ENCODE results near the gene MDC1. TPM values are rescaled to one million over a fixed set of nuclear protein-coding genes. Genes with fewer than 3 reads are reported as not detected.

Gene MDC1
- total RNA-seq, 1 experiment from 2014 or later: 77.6 TPM

GRCh38 chr6:30656513-30656912, 60.6 kb downstream of the MDC1 start:
- H2BK20ac ChIP-seq (ENCODE audit: low read depth, low read length, poor library complexity, severe bottlenecking): no peak overlapping the region
- no peaks in the 10 kb centered on the region for H3K79me1 ChIP-seq (ENCODE audit: insufficient read depth, low read depth, low read length, poor library complexity, severe bottlenecking)
- H3K4ac ChIP-seq (ENCODE audit: low read depth, low read length): no peak overlapping the region
- H2AK5ac ChIP-seq (ENCODE audit: insufficient read length, low read length): no peak overlapping the region
- no peaks in the 10 kb centered on the region for H3K4me1 ChIP-seq (ENCODE audit: insufficient read depth, low read length)
- H4K5ac ChIP-seq (ENCODE audit: insufficient read length, low read depth, low read length): no peak overlapping the region
- no peak overlapping the region for H2BK12ac ChIP-seq (ENCODE audit: insufficient read length, low read depth, low read length)
- H3K23ac ChIP-seq (ENCODE audit: insufficient read length, low read depth, low read length): no peak overlapping the region
- H3T11ph ChIP-seq (ENCODE audit: low read length): no peak overlapping the region
- no peak overlapping the region for H3K27ac ChIP-seq (ENCODE audit: insufficient read length, low read depth, low read length)
- no peak overlapping the region for H2BK120ac ChIP-seq (ENCODE audit: low read depth, low read length, poor library complexity, severe bottlenecking)
- H3K79me2 ChIP-seq (ENCODE audit: insufficient read depth, low read length): no peaks in the 10 kb centered on the region
- H3K23me2 ChIP-seq (ENCODE audit: insufficient read length, low read depth, low read length, poor library complexity, severe bottlenecking): no peaks in the 10 kb centered on the region
- H4K8ac ChIP-seq (replicated peaks; ENCODE audit: insufficient read length, low read depth, low read length): no peak overlapping the region
- H2BK15ac ChIP-seq (ENCODE audit: low read depth, low read length): no peak overlapping the region
- H4K20me1 ChIP-seq (ENCODE audit: control insufficient read depth, insufficient read depth, insufficient read length): no peaks in the 10 kb centered on the region
- no peak overlapping the region for H3K18ac ChIP-seq (ENCODE audit: insufficient read length, low read depth, low read length)
- H3K56ac ChIP-seq (ENCODE audit: insufficient read length, low read depth, low read length): no peak overlapping the region
- H3K27me3 Mint-ChIP-seq (ENCODE audit: low read depth): no peaks in the 10 kb centered on the region
- no peak overlapping the region for H3K9ac ChIP-seq (ENCODE audit: extremely low read depth, insufficient read length, low read length)
- no CpG with 5 or more reads among the region's 7 CpGs for WGBS (ENCODE audit: extremely low coverage, insufficient read length, low lambda C conversion rate)
- no peaks in the 10 kb centered on the region for H3K9me3 ChIP-seq (ENCODE audit: control insufficient read depth, low read depth, low read length)
- no peaks in the 10 kb centered on the region for H3K4me1 Mint-ChIP-seq
- no peak overlapping the region for H2BK5ac ChIP-seq (ENCODE audit: insufficient read length, low read length)
- no peak overlapping the region for H3K4me2 ChIP-seq (ENCODE audit: insufficient read depth, insufficient read length, low read length)
- DNase-seq: no peak
- no peaks in the 10 kb centered on the region for H3K27me3 ChIP-seq (ENCODE audit: insufficient read depth, low read length)
- H3K4me3 Mint-ChIP-seq: no peak overlapping the region
- H3K9me3 Mint-ChIP-seq: no peaks in the 10 kb centered on the region
- no peak overlapping the region for H4K91ac ChIP-seq (ENCODE audit: insufficient read length, low read depth, low read length)
- peaks cover 28 to 88% (median 70%) of the 10 kb centered on the region in 3 experiments; a peak in 6 of 7 replicates for H3K36me3 Mint-ChIP-seq (ENCODE audit: insufficient read depth in 1 of 3, low read depth in 3 of 3)
- no peak overlapping the region for H2AFZ ChIP-seq (ENCODE audit: low read length)
- TF ChIP-seq, protein P1, sequence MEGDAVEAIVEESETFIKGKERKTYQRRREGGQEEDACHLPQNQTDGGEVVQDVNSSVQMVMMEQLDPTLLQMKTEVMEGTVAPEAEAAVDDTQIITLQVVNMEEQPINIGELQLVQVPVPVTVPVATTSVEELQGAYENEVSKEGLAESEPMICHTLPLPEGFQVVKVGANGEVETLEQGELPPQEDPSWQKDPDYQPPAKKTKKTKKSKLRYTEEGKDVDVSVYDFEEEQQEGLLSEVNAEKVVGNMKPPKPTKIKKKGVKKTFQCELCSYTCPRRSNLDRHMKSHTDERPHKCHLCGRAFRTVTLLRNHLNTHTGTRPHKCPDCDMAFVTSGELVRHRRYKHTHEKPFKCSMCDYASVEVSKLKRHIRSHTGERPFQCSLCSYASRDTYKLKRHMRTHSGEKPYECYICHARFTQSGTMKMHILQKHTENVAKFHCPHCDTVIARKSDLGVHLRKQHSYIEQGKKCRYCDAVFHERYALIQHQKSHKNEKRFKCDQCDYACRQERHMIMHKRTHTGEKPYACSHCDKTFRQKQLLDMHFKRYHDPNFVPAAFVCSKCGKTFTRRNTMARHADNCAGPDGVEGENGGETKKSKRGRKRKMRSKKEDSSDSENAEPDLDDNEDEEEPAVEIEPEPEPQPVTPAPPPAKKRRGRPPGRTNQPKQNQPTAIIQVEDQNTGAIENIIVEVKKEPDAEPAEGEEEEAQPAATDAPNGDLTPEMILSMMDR (conservative IDR thresholded peaks at IDR 0.05): no peak
- H3K27ac Mint-ChIP-seq: no peak overlapping the region
- H3K14ac ChIP-seq (ENCODE audit: insufficient read depth, low read length): no peak overlapping the region

Measured in H9 (cell line).